IMR-90 (cell line): ENCODE measurements around the gene CPXM2. TPM values are rescaled to one million over a fixed set of nuclear protein-coding genes. Genes with fewer than 3 reads are reported as not detected.

ENCODE experiments used
- ATAC-seq: fragments of 200-7000 bp; cut with Tn5 transposase; 2 replicates; pipeline ENCODE4 v1.9.1; 2020; ENCODE audit warnings: low read depth, mild to moderate bottlenecking, moderate library complexity
- BruUV-seq: library from RNA; stranded (reverse); fragments of 400-500 nt; replicated peaks from 2 replicates; lab custom pipeline; 2021; lab: Mats Ljungman, UMichigan
- CTCF ChIA-PET: fragments of 300-600 bp; formaldehyde crosslinking; extraction: SDS; loops from one replicate; lab custom pipeline; 2021; ENCODE audit warnings: antibody characterized with exemption; lab: Yijun Ruan, JAX
- POLR2A ChIA-PET: fragments of 300-600 bp; sonication (Branson Sonifier 250); formaldehyde crosslinking; loops from one replicate; lab custom pipeline; 2022; ENCODE audit warnings: antibody characterized with exemption; ENCODE audit not compliant: unreplicated experiment; lab: Charles Lee
- DNase-seq: peaks from one replicate; pipeline ENCODE4 v3.0.0; 2013
- H2AFZ ChIP-seq: replicated peaks from 2 replicates; pipeline ENCODE3; 2013; ENCODE audit warnings: low read length, mild to moderate bottlenecking; ENCODE audit not compliant: poor library complexity
- H2AK5ac ChIP-seq: 2 replicates; pipeline ENCODE4 v1.6.1; 2013; ENCODE audit warnings: low read depth, low read length, inconsistent platforms
- H2AK9ac ChIP-seq: replicated peaks from 2 replicates; pipeline ENCODE3; 2013; ENCODE audit warnings: mild to moderate bottlenecking, low read depth, low read length, moderate library complexity; ENCODE audit not compliant: poor library complexity
- H2BK120ac ChIP-seq: 2 replicates; pipeline ENCODE4 v1.6.1; 2013; ENCODE audit warnings: low read depth, low read length, inconsistent platforms
- H2BK15ac ChIP-seq: 3 replicates; pipeline ENCODE4 v1.6.1; 2013; ENCODE audit warnings: low read depth, low read length, inconsistent platforms
- H2BK20ac ChIP-seq: 2 replicates; pipeline ENCODE4 v1.6.1; 2013; ENCODE audit warnings: low read depth, mild to moderate bottlenecking, inconsistent platforms, low read length, moderate library complexity
- H2BK5ac ChIP-seq: 2 replicates; pipeline ENCODE4 v1.6.1; 2013; ENCODE audit warnings: mild to moderate bottlenecking, low read depth, low read length, inconsistent platforms; ENCODE audit not compliant: poor library complexity, severe bottlenecking
- H3K14ac ChIP-seq: replicated peaks from 2 replicates; pipeline ENCODE4 v1.6.1; 2013; ENCODE audit warnings: low read depth, low read length, inconsistent platforms
- H3K18ac ChIP-seq: 2 replicates; pipeline ENCODE4 v1.6.1; 2013; ENCODE audit warnings: low read depth, low read length, control low read depth
- H3K23ac ChIP-seq: 2 replicates; pipeline ENCODE4 v1.6.1; 2013; ENCODE audit warnings: low read depth, low read length, inconsistent platforms
- H3K27ac ChIP-seq: 2 replicates; pipeline ENCODE4 v1.5.1; 2013; ENCODE audit warnings: mild to moderate bottlenecking, control low read depth, low read length; ENCODE audit not compliant: insufficient read depth
- H3K27me3 ChIP-seq: 2 replicates; pipeline ENCODE4 v1.6.1; 2013; ENCODE audit warnings: low read length; ENCODE audit not compliant: control insufficient read depth, insufficient read depth
- H3K36me3 ChIP-seq: 2 replicates; pipeline ENCODE4 v1.6.1; 2013; ENCODE audit warnings: low read length, mixed read lengths; ENCODE audit not compliant: control insufficient read depth, insufficient read depth
- H3K4ac ChIP-seq: 2 replicates; pipeline ENCODE4 v1.6.1; 2013; ENCODE audit warnings: low read depth, low read length, inconsistent platforms
- H3K4me1 ChIP-seq: 2 replicates; pipeline ENCODE4 v1.6.1; 2013; ENCODE audit warnings: low read length, mixed read lengths; ENCODE audit not compliant: control insufficient read depth, insufficient read depth
- H3K4me2 ChIP-seq: 2 replicates; pipeline ENCODE4 v1.6.1; 2013; ENCODE audit warnings: low read depth, mild to moderate bottlenecking, control low read depth, low read length, moderate library complexity
- H3K4me3 ChIP-seq: 2 replicates; pipeline ENCODE4 v1.5.1; 2013; ENCODE audit warnings: low read depth, mild to moderate bottlenecking, control low read depth, low read length, moderate library complexity; ENCODE audit not compliant: insufficient read depth
- H3K56ac ChIP-seq: 2 replicates; pipeline ENCODE4 v1.6.1; 2013; ENCODE audit warnings: low read length, inconsistent platforms; ENCODE audit not compliant: insufficient read depth; ENCODE audit errors: extremely low read depth
- H3K79me1 ChIP-seq, 2 experiments: 2 replicates each; pipeline ENCODE4 v1.6.1; 2013; ENCODE audit warnings: low read length in 2 of 2, inconsistent platforms in 1 of 2, low read depth in 1 of 2
- H3K9ac ChIP-seq: 2 replicates; pipeline ENCODE4 v1.6.1; 2013; ENCODE audit warnings: low read depth, low read length, control low read depth
- H3K9me1 ChIP-seq: 2 replicates; pipeline ENCODE4 v1.6.1; 2013; ENCODE audit warnings: low read length, inconsistent platforms; ENCODE audit not compliant: insufficient read depth
- H3K9me3 ChIP-seq: 2 replicates; pipeline ENCODE4 v1.6.1; 2013; ENCODE audit warnings: low read length; ENCODE audit not compliant: control insufficient read depth, insufficient read depth
- H4K20me1 ChIP-seq: 2 replicates; pipeline ENCODE4 v1.6.1; 2013; ENCODE audit warnings: low read length, inconsistent platforms; ENCODE audit not compliant: insufficient read depth
- H4K5ac ChIP-seq: 2 replicates; pipeline ENCODE4 v1.6.1; 2013; ENCODE audit warnings: mild to moderate bottlenecking, low read depth, low read length, control low read depth
- H4K8ac ChIP-seq, 2 experiments: 2 replicates each; pipeline ENCODE4 v1.6.1; 2013; ENCODE audit warnings: low read depth in 2 of 2, low read length in 2 of 2, control low read depth in 1 of 2, inconsistent platforms in 1 of 2
- H4K91ac ChIP-seq: 2 replicates; pipeline ENCODE4 v1.6.1; 2013; ENCODE audit warnings: low read depth, low read length, inconsistent platforms; ENCODE audit not compliant: insufficient read depth
- BHLHE40 ChIP-seq: fragments of 150-350 bp; IDR thresholded peaks from 2 replicates; pipeline ENCODE4 v1.6.1; 2016; ENCODE audit warnings: mild to moderate bottlenecking, low read depth, low read length
- CHD1 ChIP-seq: IDR thresholded peaks from 2 replicates; pipeline ENCODE4 v1.6.1; 2012; ENCODE audit warnings: low read depth, low read length, improper control_type of control experiment
- MAFK ChIP-seq: IDR thresholded peaks from 2 replicates; pipeline ENCODE4 v1.6.1; 2012; ENCODE audit warnings: low read depth, low read length, improper control_type of control experiment
- MAZ ChIP-seq: IDR thresholded peaks from 2 replicates; pipeline ENCODE4 v1.6.1; 2012; ENCODE audit warnings: low read depth, mild to moderate bottlenecking, low read length, improper control_type of control experiment, moderate library complexity, borderline replicate concordance
- NFE2L2 ChIP-seq: fragments of 150-350 bp; IDR thresholded peaks from 2 replicates; pipeline ENCODE4 v1.6.1; 2016; ENCODE audit warnings: low read depth, mild to moderate bottlenecking, low read length
- POLR2A ChIP-seq: IDR thresholded peaks from 2 replicates; pipeline ENCODE4 v1.6.1; 2012; ENCODE audit warnings: mild to moderate bottlenecking, low read depth, low read length
- RAD21 ChIP-seq: IDR thresholded peaks from 2 replicates; pipeline ENCODE4 v1.6.1; 2012; ENCODE audit warnings: low read length, improper control_type of control experiment
- RCOR1 ChIP-seq: IDR thresholded peaks from 2 replicates; pipeline ENCODE4 v1.6.1; 2012; ENCODE audit warnings: mild to moderate bottlenecking, low read length, improper control_type of control experiment; ENCODE audit not compliant: insufficient replicate concordance
- RFX5 ChIP-seq: IDR thresholded peaks from 2 replicates; pipeline ENCODE4 v1.8.0; 2012; ENCODE audit warnings: low read depth, mild to moderate bottlenecking, low read length, moderate library complexity
- SMC3 ChIP-seq: fragments of 150-350 bp; IDR thresholded peaks from 2 replicates; pipeline ENCODE4 v1.6.1; 2016; ENCODE audit warnings: low read depth, mild to moderate bottlenecking, antibody characterized with exemption, low read length, moderate library complexity
- WGBS, 2 experiments: methylation state at CpG; one replicate each; pipeline versions ENCODE4 v1.1.5 to v1.1.7; 2013; ENCODE audit warnings: missing lambda C conversion rate in 2 of 2; ENCODE audit not compliant: insufficient read length in 1 of 2; ENCODE audit errors: extremely low coverage in 2 of 2; 5-methylcytosine and 5-hydroxymethylcytosine counted together
- dilution Hi-C: fragments of 300-500 bp; cut with HindIII; formaldehyde crosslinking; loops from one replicate; pipeline ENCODE4 v1.14.3; 2018; ENCODE audit warnings: low sequenced_read_pairs; ENCODE audit not compliant: unreplicated experiment
- in situ Hi-C: fragments of 300-500 bp; cut with MboI; formaldehyde crosslinking; loops from 3 replicates; pipeline ENCODE4 v1.14.3; 2019; ENCODE audit warnings: low sequenced_read_pairs, inconsistent platforms, mixed read lengths
- intact Hi-C: fragments of 100-400 bp; cut with micrococcal nuclease; formaldehyde crosslinking; loops from 2 replicates; pipeline ENCODE4 v1.10.0; 2022
- polyA plus RNA-seq, 3 experiments: library from polyadenylated mRNA; depleted of rRNA; stranded (reverse); fragments of >200 nt; gene quantifications; 2 replicates each; pipeline ENCODE4 v1.2.3, GENCODE V29; 2012; ENCODE audit warnings: low replicate concordance in 1 of 3
- total RNA-seq: library from RNA; depleted of rRNA; stranded (reverse); fragments of >200 nt; gene quantifications from 2 replicates; pipeline ENCODE4 v1.2.3, GENCODE V29; 2012
- TF ChIP-seq, protein P1 (sequence below): fragments of 150-350 bp; IDR thresholded peaks from 2 replicates; pipeline ENCODE4 v1.6.1; 2016; ENCODE audit warnings: low read depth, mild to moderate bottlenecking, low read length, moderate library complexity, borderline replicate concordance
- TF ChIP-seq, protein P2 (sequence below): conservative IDR thresholded peaks from 2 replicates; pipeline ENCODE4 v1.5.1; 2012; ENCODE audit warnings: mild to moderate bottlenecking, low read depth, low read length, improper control_type of control experiment
- TF ChIP-seq, protein P3 (sequence below): fragments of 150-350 bp; IDR thresholded peaks from 2 replicates; pipeline ENCODE4 v1.6.1; 2017; ENCODE audit warnings: mild to moderate bottlenecking, antibody characterized with exemption, low read length, low read depth

CPXM2 gene
- total and polyA plus RNA-seq, 2 of the 4 experiments (the other 2 are of a cell fraction): not detected

DNA sequence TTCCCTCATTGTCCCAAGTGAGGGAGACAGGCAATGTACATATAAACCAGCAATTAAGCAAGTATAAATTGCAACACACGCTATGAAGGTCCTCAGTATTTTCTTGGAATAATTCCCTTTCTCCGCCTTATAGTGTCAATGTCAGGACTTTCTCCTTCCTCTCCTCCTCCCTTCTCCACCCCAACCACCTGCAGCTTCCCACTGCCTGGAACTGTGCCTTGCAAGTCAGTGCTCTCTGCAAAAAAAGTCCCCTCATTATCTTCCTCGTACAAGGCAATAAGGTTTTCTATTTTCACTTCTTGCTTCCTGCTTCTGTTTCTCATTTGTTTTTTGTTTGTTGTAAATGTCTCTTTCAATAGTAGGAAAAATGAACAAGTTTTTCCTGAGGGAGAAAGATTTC lies 113.7 kb downstream of the CPXM2 start:
- Histone ChIP-seq H4K20me1 (no peaks in the 10 kb centered on the region), H2BK120ac (no peak overlapping the region), H3K36me3 (no peaks in the 10 kb centered on the region), H2BK5ac (no peak overlapping the region), H2BK15ac (no peak overlapping the region), H4K91ac (no peak overlapping the region), H4K8ac (no peak overlapping the region), H3K4me1 (no peaks in the 10 kb centered on the region), H3K79me1 (no peaks in the 10 kb centered on the region), H2BK20ac (no peak overlapping the region), H2AK9ac (no peak overlapping the region), H2AK5ac (no peak overlapping the region), H3K27me3 (no peaks in the 10 kb centered on the region), H3K23ac (no peak overlapping the region), H3K9me3 (peaks cover 43% of the 10 kb centered on the region), H3K4me3 (no peak overlapping the region), H2AFZ (no peak overlapping the region), H3K18ac (no peak overlapping the region), H3K4me2 (no peak overlapping the region), H3K9me1 (no peaks in the 10 kb centered on the region), H3K27ac (no peak overlapping the region), H3K9ac (no peak overlapping the region), H3K56ac (no peak overlapping the region), H3K14ac (no peak overlapping the region), H4K5ac (no peak overlapping the region), H3K4ac (no peak overlapping the region)
- in situ Hi-C loops (no loop called here), intact Hi-C loops (no loop called here), dilution Hi-C loops (no loop called here)
- no peak for ATAC-seq
- no peak for TF ChIP-seq NFE2L2
- TF ChIP-seq, protein P1, sequence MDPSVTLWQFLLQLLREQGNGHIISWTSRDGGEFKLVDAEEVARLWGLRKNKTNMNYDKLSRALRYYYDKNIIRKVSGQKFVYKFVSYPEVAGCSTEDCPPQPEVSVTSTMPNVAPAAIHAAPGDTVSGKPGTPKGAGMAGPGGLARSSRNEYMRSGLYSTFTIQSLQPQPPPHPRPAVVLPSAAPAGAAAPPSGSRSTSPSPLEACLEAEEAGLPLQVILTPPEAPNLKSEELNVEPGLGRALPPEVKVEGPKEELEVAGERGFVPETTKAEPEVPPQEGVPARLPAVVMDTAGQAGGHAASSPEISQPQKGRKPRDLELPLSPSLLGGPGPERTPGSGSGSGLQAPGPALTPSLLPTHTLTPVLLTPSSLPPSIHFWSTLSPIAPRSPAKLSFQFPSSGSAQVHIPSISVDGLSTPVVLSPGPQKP: no peak
- TF ChIP-seq SMC3: no peak
- TF ChIP-seq RFX5: no peak
- no peak for TF ChIP-seq MAFK
- no peak for TF ChIP-seq BHLHE40
- TF ChIP-seq POLR2A: no peak
- TF ChIP-seq RCOR1: no peak
- TF ChIP-seq MAZ: no peak
- TF ChIP-seq, protein P2, sequence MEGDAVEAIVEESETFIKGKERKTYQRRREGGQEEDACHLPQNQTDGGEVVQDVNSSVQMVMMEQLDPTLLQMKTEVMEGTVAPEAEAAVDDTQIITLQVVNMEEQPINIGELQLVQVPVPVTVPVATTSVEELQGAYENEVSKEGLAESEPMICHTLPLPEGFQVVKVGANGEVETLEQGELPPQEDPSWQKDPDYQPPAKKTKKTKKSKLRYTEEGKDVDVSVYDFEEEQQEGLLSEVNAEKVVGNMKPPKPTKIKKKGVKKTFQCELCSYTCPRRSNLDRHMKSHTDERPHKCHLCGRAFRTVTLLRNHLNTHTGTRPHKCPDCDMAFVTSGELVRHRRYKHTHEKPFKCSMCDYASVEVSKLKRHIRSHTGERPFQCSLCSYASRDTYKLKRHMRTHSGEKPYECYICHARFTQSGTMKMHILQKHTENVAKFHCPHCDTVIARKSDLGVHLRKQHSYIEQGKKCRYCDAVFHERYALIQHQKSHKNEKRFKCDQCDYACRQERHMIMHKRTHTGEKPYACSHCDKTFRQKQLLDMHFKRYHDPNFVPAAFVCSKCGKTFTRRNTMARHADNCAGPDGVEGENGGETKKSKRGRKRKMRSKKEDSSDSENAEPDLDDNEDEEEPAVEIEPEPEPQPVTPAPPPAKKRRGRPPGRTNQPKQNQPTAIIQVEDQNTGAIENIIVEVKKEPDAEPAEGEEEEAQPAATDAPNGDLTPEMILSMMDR: no peak
- TF ChIP-seq CHD1: no peak
- TF ChIP-seq, protein P3, sequence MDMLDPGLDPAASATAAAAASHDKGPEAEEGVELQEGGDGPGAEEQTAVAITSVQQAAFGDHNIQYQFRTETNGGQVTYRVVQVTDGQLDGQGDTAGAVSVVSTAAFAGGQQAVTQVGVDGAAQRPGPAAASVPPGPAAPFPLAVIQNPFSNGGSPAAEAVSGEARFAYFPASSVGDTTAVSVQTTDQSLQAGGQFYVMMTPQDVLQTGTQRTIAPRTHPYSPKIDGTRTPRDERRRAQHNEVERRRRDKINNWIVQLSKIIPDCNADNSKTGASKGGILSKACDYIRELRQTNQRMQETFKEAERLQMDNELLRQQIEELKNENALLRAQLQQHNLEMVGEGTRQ: no peak
- no peak for TF ChIP-seq RAD21
- no TSS peak for BruUV-seq
- no peak for DNase-seq
- ChIA-PET CTCF (no interaction called here), POLR2A (no interaction called here)
- 48% methylated on average over 2 of the region's 3 CpGs; no CpG with 5 or more reads in 1 of the 2 experiments for WGBS, 2 experiments
